HG02852 (cell line): ENCODE measurements around the gene EPB42.
"Not testable (repeated sequence)": the region's sequence is repeated elsewhere in the genome, so short reads cannot be mapped to it uniquely, and the experiment has no call there.

Experiments
- ATAC-seq: cut with Tn5 transposase; IDR thresholded peaks from one replicate; pipeline ENCODE4 v1.9.1; 2021; ENCODE audit warnings: mild to moderate bottlenecking, moderate library complexity; ENCODE audit not compliant: unreplicated experiment

Gene EPB42

GRCh38 chr15:43242616-43243015 lies 21.8 kb upstream of the EPB42 start:
- no peak for ATAC-seq

- ATAC-seq = no peak
These were observed 20.3 kb upstream of the EPB42 start for GRCh38 chr15:43241100-43241499.

- no peak for ATAC-seq
These were observed 19.1 kb upstream of the EPB42 start for GRCh38 chr15:43239732-43240491.

- no peak for ATAC-seq
These were observed 17.9 kb upstream of the EPB42 start for GRCh38 chr15:43238671-43239131.

DNA sequence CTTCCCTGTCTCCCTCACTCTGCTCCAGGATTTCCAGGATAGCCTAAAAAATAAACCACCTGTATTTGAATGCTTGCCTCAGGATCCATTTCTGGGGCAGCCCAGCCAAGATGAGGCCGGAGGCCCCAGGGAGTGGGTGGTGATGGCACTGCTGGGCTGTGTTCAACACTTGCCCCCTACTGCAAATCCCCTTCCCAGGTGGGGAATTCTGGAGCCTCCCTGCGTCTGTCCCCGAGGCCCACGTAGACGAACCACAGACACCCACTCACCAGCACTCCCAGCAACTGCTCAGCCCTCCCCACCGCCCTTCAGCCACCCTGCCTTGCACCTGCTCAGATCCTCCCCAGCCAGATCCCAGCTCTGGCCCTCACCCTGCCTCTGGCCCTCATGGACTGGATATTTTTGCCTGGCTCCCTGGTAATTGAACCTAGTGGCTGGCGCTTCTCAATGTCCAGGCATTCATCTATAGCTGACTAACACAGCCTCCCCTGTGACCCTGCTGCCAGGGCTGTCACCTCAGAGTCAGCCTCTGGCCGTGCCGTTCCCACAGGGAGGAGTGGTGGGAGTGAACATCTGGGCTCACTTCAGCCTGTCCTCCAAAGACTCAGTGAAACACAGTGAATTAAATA lies 17.1 kb upstream of the EPB42 start:
- no peak for ATAC-seq

- ATAC-seq = no peak
These were observed 14.7 kb upstream of the EPB42 start for GRCh38 chr15:43235536-43235935.

DNA sequence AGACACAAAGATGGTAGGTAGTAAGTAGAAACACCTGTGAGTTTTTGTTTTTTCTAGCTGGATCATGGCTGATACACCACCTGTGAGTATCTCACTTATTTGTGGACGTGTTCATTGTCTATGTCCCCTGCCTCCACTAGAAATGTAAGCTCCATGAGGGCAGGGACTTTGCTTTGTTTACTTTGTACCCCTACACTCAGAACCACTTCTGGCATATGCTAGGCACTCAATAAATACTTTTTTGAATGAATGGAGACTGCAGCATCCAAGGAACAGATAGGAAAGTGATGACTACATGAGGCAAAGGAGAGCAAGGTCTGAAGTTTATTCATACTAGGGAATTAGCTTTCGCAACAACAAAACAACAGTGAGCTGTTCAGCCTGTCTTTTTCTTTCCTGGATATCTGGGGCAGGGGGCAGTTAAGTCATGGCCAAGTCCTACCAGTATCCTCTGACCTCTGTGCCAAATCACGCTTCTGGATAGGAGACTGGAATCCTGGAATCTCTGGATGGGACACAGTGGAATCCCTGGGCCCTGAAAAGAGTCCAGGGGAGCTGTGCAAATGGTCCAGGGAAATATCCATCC lies 11.6 kb upstream of the EPB42 start:
- no peak for ATAC-seq

GRCh38 chr15:43230640-43231115 lies 9.9 kb upstream of the EPB42 start:
- ATAC-seq = no peak

DNA sequence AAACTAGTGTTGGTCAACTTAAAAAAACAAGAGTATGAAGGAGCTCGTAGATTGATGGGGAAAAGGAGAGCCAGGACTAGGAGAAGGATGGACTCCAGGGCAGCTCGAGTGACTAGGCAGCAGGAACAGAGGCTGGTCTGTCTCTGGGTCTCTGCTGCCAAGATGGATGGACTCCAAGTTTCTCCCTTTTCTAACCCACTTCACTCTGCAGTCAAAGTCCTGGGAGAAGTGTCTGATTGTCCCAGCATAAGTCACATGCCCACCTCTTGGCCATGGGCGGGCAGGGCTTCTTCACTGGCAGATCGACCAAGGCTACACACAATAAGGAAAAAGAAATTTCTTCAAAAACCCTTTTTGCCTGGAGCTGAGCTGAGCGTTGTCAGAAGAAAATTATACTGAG lies 9.2 kb upstream of the EPB42 start:
- no peak for ATAC-seq

DNA sequence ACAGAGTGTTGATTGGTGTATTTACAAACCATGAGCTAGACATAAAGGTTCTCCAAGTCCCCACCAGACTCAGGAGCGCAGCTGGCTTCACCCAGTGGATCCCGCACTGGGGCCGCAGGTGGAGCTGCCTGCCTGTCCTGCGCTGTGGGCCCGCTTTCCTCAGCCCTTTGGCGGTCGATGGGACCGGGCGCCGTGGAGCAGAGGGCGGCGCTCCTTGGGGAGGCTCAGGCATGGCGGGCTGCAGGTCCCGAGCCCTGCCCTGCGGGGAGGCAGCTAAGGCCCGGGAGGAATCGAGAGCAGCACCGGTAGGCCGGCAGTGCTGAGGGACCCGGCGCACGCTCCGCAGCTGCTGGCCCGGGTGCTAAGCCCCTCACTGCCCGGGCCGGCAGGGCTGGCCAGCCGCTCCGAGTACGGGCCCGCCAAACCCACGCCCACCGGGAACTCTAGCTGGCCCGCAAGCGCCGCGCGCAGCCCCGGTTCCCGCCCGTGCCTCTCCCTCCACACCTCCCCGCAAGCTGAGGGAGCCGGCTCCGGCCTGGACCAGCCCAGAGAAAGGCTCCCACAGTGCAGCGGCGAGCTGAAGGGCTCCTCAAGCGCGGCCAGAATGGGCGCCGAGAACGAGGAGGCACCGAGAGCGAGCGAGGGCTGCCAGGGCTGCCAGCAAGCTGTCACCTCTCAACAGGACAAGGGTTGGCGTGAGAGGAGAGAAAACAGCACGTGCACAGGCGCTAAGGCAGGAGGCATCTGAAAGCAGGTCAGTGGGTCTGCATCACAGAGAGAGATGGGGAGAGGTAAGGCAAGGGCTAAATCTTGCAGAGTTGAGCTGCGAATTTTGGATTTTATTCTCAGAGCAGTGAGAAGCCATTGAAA lies 5.9 kb upstream of the EPB42 start:
- ATAC-seq = no peak

DNA sequence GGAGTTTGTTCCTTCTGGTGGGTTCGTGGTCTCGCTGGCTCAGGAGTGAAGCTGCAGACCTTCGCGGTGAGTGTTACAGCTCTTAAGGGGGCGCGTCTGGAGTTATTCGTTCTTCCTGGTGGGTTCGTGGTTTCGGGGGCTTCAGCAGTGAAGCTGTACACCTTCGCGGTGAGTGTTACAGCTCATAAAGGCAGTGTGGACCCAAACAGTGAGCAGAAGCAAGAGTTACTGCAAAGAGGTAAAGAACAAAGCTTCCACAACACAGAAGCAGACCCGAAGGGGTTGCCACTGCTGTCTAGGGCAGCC lies 5.1 kb upstream of the EPB42 start:
- ATAC-seq = not testable (repeated sequence)

DNA sequence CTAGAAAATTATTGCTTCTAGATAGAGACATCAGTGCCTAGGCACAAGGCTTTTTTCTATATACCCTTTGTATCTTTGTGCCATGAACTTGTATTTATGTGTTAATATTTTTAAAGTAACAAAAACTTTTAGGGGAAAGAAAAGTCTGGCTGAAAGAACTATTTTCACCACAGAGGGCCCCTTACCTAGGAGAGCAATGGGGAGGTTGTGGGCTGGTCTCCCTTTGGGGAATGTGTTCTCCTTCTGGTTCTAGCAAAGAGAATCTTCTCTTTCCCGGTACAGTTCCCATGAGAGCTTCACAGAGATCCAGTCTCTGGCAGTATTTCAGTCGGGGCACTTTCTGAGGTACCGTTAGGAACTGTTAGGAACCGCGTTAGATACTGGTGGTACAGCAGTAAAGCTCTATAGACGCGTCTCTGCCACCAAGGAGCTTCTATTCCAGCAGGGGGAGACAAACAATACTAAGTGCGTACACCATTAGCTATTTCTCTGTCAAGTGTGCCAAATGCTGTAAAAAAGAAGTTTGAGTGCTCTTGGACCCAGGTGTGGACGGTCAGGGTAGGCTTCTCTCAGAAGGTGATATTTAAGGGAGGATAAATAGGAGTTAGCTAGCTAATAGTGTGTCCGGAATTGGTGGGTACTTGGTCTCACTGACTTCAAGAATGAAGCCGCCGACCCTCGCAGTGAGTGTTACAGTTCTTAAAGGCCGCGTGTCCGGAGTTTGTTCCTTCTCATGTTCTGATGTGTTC lies 4.6 kb upstream of the EPB42 start:
- ATAC-seq = no peak

DNA sequence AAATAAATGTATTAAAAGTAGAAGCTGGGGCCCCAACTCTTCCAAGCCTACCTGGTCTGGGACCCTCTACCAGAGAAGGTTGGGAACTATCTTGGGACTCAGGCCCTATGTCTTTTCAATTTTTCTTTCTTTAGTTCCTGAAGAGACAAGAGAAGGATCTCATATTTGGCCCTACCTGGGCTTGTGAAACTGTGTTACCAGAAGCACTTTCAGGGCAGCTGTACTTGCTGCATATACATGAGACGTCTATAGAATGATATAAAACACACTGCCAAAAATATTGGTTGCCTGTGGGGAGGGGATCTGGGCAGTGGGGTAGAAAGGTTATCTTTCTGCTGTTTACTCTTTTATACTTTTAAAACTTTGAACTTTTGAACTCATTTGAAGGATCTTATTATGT lies 604 bp upstream of the EPB42 start:
- no peak for ATAC-seq

- no peak for ATAC-seq
These were observed 589 bp downstream of the EPB42 start for GRCh38 chr15:43219929-43220928.

DNA sequence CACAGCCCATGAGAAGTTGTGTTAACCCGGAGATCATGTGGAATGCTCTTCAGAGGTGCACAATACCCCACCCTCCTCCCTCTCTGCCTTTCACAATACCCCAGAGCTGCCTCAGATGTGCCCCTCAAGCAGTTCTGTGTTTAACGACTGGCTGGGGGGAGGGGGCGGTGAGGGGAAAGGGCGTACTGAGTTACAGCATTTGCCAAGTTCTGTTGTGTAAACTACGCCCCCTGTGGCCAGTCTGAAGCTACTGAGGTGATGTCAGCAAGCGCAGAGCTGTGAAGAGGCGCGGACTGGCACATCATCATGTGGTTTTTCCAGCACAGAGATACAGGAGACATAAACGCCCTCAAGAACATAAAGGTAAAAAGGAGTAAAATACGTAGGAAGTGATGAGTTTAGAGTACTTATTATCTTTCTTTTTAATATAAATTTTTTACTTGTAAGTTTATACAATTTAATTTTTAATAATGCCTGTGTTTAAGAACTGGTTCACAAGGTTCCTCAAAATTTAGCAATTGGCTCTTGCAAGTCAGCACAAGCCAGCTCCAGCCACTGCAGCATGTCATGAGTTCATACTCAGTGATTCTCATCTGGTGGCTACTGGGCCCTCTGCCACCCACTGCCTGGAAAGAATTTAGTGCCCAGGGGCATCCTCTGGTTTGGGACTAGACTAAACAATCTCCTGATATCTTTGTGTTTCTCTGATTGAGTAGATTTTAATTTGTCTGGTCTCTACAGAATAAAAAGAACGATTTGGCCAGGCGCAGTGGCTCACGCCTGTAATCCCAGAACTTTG lies 1.7 kb downstream of the EPB42 start:
- ATAC-seq = no peak

- ATAC-seq = no peak
These were observed 4.9 kb downstream of the EPB42 start for GRCh38 chr15:43215961-43216360.

- no peak for ATAC-seq
These were observed 6.1 kb downstream of the EPB42 start for GRCh38 chr15:43214592-43215295.

DNA sequence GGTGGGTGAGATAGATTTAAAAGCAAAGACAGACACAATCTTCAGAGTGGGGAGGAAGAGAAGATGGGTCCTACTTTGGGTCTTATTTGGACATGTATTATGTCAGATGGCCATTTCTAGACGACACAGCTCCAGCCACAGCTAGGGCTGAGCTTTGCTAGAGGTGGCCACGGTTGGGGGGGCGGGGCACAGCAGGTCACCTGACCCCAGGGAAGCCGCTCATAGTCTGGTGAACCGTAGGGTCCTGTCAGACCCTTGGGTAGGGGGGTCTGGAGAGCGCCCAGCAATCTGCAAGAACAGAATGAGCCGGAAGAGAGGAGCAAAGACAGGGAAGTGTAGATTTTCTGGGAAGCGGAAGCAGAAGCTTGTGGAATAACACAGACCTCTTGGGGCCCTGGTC lies 6.6 kb downstream of the EPB42 start:
- ATAC-seq = no peak
